GM18951 (cell line): Measurements from ENCODE around the gene EPG5.
"Not testable (repeated sequence)": the region's sequence is repeated elsewhere in the genome, so short reads cannot be mapped to it uniquely, and the experiment has no call there.

ENCODE experiments used
- POLR2A ChIP-seq: IDR thresholded peaks from 4 replicates; pipeline ENCODE4 v1.6.1; 2011; ENCODE audit warnings: mild to moderate bottlenecking; ENCODE audit not compliant: insufficient read length, insufficient read depth; ENCODE audit errors: extremely low read depth
- in situ Hi-C: fragments of 300-500 bp; cut with MboI; formaldehyde crosslinking; loops from one replicate; pipeline ENCODE4 v1.12.0; 2022; ENCODE audit warnings: low sequenced_read_pairs, mixed read lengths, inconsistent platforms; ENCODE audit not compliant: unreplicated experiment

Gene EPG5

DNA sequence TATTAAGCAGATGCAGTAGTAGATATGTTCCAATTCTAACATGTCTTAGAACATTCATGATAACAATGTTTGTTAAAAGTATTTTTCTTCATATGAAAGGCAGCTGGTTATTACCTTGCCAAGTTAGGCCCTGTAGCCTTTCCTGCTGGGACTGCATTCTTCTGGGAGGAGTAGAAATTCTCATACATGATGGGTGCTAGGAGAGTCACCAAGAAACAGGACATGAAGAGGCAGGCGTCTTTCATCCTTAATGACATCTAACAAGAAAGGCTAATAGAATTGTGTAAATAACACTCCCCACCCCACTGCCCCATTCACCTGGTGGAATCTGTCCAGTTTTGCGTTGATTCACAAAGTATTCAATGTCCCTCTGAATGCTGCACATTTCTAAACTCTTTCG is 24.7 kb upstream of the EPG5 start:
- in situ Hi-C loops, result no loop called here
- TF ChIP-seq POLR2A, result no peak

DNA sequence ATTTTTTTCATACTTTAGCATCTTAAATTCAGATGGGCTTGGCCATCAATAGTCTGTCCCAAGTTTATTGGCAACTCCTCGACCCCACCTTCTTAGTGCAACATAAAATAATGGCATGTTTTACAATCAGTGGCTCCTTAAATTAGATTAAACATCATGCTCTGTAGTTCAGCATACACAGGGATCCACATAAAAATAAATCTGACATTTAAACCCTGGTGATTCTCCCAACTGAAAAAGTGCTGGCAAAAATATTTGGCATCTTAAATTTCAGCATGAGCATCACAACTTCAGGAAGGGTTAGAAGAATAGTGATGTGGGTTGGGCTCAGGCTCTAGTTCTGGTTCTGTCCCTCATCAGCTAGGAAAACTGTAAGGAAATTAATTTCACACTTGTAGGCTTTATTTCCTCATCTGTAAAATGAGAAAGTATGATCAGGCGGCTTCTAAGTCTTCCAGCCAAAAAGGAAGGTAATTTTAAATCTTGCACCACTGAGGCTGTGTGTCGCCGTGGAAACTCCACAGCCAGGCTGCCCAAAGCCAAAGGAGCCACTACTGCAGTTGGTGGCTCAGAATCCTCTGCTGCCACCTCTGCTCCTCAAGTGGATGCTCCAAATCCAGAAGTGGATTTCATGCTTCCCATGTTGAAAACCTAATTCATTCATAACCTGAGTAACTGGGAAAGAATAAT is 17.6 kb upstream of the EPG5 start:
- no peak for TF ChIP-seq POLR2A
- in situ Hi-C loops, result no loop called here

- no peak for TF ChIP-seq POLR2A
- in situ Hi-C loops, result no loop called here
Measured at GRCh38 chr18:45981821-45982220, 14.7 kb upstream of the EPG5 start.

DNA sequence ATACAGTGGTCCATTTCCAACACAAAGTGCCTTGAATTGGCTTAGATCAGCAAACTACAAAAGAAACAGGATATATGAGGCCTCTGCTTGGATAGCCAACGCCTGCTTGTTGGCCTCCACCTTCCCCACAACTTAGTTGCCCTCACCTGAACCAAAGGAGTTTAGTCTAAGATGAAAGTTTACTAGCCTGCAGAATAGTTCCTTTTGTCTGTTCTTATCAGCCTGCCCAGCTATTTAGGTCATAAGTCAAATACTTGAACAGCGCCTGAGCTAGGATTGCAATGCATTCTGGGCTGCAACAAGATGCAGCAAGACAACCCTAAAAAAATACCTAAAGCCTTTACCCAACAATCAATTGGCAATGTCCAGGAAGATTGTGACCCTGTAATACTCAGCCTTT is 13.1 kb upstream of the EPG5 start:
- in situ Hi-C loops, result no loop called here
- no peak for TF ChIP-seq POLR2A

- in situ Hi-C loops, result no loop called here
- TF ChIP-seq POLR2A, result no peak
Measured at GRCh38 chr18:45978084-45978483, 11.0 kb upstream of the EPG5 start.

DNA sequence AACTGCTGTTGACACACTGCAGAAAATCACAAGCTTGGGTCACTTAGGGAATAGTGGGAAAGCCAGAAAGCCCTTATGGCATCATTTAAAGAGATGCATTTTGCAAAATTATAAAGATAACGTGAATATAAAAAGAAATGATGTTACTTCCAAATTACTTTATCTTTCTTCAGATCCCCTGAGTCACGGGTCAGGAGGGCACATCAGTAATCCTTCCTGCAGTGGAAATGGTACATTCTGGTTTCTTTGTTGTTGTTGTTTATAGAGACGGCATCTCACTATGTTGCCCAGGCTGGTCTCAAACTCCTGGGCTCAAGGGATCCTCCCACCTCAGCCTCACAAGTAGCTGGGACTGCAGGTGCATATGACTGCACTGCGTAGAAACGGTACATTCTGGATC is 9.8 kb upstream of the EPG5 start:
- no peak for TF ChIP-seq POLR2A
- in situ Hi-C loops, result no loop called here

GRCh38 chr18:45976566-45976965 is 9.4 kb upstream of the EPG5 start:
- in situ Hi-C loops, result no loop called here
- no peak for TF ChIP-seq POLR2A

GRCh38 chr18:45974088-45974536 is 7.0 kb upstream of the EPG5 start:
- in situ Hi-C loops, result no loop called here
- TF ChIP-seq POLR2A, result no peak

DNA sequence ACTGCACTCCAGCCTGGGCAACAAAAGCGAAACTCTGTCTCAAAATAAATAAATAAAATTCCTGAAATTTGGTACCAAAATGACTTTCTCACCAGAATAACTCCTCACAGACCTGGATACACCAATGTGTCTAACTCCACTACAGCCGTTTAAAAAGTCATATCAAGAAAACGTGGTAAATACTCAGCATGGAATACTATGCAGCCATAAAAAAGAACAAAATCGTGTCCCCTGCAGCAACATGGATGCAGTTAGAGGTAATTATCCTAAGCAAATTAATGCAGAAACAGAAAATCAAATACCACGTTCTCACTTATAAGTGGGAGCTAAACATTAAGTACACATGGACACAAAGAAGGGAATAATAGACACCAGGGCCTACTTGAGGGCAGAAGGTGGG is 2.2 kb downstream of the EPG5 start:
- in situ Hi-C loops, result not testable (repeated sequence)

GRCh38 chr18:45962866-45963265 is 4.3 kb downstream of the EPG5 start:
- in situ Hi-C loops, result no loop called here
- TF ChIP-seq POLR2A, result no peak

GRCh38 chr18:45962461-45962860 is 4.7 kb downstream of the EPG5 start:
- in situ Hi-C loops, result no loop called here
- no peak for TF ChIP-seq POLR2A

DNA sequence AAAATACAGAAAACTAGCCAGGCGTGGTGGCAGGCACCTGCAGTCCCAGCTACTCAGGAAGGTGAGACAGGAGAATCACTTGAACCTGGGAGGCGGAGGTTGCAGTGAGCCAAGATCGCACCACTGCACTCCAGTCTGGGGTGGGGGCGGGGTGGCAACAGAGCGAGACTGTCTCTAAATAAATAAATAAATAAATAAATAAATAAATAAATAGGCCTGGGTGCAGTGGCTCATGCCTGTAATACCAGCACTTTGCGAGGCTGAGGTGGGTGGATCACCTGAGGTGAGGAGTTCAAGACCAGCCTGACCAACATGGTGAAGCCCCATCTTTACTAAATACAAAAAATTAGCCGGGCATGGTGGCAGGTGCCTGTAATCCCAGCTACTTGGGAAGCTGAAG is 7.6 kb downstream of the EPG5 start:
- in situ Hi-C loops, result not testable (repeated sequence)

- in situ Hi-C loops, result no loop called here
Measured at GRCh38 chr18:45958730-45959129, 8.4 kb downstream of the EPG5 start.

DNA sequence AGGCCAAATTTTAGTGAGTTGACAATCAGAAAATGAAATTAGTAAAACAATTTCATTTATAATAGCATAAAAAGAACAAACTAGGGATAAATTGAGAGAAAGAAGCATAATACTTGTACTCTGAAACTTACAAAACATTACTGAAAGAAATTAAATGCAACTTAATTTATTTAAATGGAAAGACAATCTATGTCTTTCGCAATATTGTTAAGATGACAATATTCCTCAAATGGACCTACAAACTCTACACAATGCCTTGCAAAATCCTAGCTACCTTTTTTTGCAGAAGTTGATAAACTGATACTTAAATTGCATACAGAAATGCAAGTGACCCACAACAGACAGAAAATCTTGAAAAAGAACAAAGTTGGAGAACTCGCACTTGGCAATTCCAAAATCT is 9.1 kb downstream of the EPG5 start:
- no peak for TF ChIP-seq POLR2A
- in situ Hi-C loops, result no loop called here

More at GRCh38 chr18:45958730-45959129, 8.4 kb downstream of the EPG5 start:
- TF ChIP-seq POLR2A, result no peak

DNA sequence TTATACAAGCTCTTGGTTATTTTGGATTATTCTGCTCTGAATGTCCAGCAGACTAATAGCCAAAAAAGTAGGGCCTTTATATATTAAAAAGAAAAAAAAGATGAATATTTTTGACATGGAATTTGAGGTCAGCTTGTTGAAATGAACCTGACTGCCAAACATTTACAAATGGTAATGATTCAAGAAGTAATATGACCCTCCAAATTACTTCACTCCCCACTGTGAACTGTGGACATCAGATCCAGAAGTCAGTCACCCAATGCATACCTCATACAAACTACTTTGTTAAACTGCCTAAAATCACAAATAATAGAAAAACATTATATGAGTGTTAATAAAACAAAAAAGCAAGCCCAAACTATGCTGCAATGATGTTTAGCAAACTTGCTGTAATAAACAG is 10.0 kb downstream of the EPG5 start:
- no peak for TF ChIP-seq POLR2A

More for the DNA sequence above, 10.0 kb downstream of the EPG5 start:
- in situ Hi-C loops, result no loop called here
